ENCODE data around the gene PNKP.

Gene PNKP

GRCh38 chr19:49863254-49863934 lies 4.0 kb downstream of the PNKP start:
- no peak for TF ChIP-seq CTCF (IDR thresholded peaks at IDR 0.05; ENCODE audit: insufficient read depth, low read length, missing control alignments)
- DNase-seq (ENCODE audit: low read depth, low spot score) = no peak
- ChIA-PET CTCF (interaction anchor here (1.2 to 1.4 kb wide), 2 partner anchors 54 to 273 kb away, joined by 3 to 4 read pairs; no protein-coding TSS in a partner anchor), POLR2A (interaction anchor here (0.6 to 1.4 kb wide), 4 partner anchors 13 to 904 kb away, joined by 3 to 5 read pairs (median 4); no protein-coding TSS in a partner anchor)
- no peak overlapping the region for H3K4me3 ChIP-seq (ENCODE audit: low read depth, low read length)

- POLR2A ChIA-PET = interaction anchor here (1.2 to 1.8 kb wide), 3 partner anchors 12 to 15 kb away, joined by 3 to 6 read pairs (median 5); partner anchors contain the start of gene PTOV1
- TF ChIP-seq CTCF (IDR thresholded peaks at IDR 0.05; ENCODE audit: insufficient read depth, low read length, missing control alignments) = peak; percentile 28
- CTCF ChIA-PET = interaction anchor here (1.2 to 1.4 kb wide), 2 partner anchors 53 to 274 kb away, joined by 3 to 4 read pairs; no protein-coding TSS in a partner anchor
- no peak overlapping the region for H3K4me3 ChIP-seq (ENCODE audit: low read depth, low read length)
- no peak for DNase-seq (ENCODE audit: low read depth, low spot score)
Measured at GRCh38 chr19:49862391-49863253, 4.8 kb downstream of the PNKP start.

GRCh38 chr19:49861541-49862378 lies 5.6 kb downstream of the PNKP start:
- no peak for DNase-seq (ENCODE audit: low read depth, low spot score)
- ChIA-PET POLR2A (interaction anchor here (1.2 to 1.8 kb wide), 3 partner anchors 8 to 14 kb away, joined by 3 to 6 read pairs (median 5); partner anchors contain the start of gene PTOV1), CTCF (interaction anchor here (1.4 kb wide), 1 partner anchor 274 kb away, joined by 4 read pairs; no protein-coding TSS in a partner anchor)
- TF ChIP-seq CTCF (IDR thresholded peaks at IDR 0.05; ENCODE audit: insufficient read depth, low read length, missing control alignments) = no peak
- H3K4me3 ChIP-seq (ENCODE audit: low read depth, low read length) = no peak overlapping the region

GRCh38 chr19:49861107-49861506 lies 6.3 kb downstream of the PNKP start:
- no peak for DNase-seq (ENCODE audit: low read depth, low spot score)
- ChIA-PET POLR2A (interaction anchor here (1.3 to 1.8 kb wide), 2 partner anchors 8 to 11 kb away, joined by 3 to 6 read pairs; partner anchors contain the start of gene PTOV1), CTCF (no interaction called here)
- TF ChIP-seq CTCF (IDR thresholded peaks at IDR 0.05; ENCODE audit: insufficient read depth, low read length, missing control alignments) = no peak
- H3K4me3 ChIP-seq (ENCODE audit: low read depth, low read length) = no peak overlapping the region

GRCh38 chr19:49860336-49861102 lies 6.9 kb downstream of the PNKP start:
- TF ChIP-seq CTCF (IDR thresholded peaks at IDR 0.05; ENCODE audit: insufficient read depth, low read length, missing control alignments) = no peak
- no peak for DNase-seq (ENCODE audit: low read depth, low spot score)
- POLR2A ChIA-PET = interaction anchor here (1.3 to 1.8 kb wide), 2 partner anchors 9 to 10 kb away, joined by 3 to 6 read pairs; partner anchors contain the start of gene PTOV1
- H3K4me3 ChIP-seq (ENCODE audit: low read depth, low read length) = no peak overlapping the region
- CTCF ChIA-PET = no interaction called here
